GM23338 (cell line): ENCODE measurements around the gene TBKBP1. TPM values are rescaled to one million over a fixed set of nuclear protein-coding genes. Genes with fewer than 3 reads are reported as not detected.
"Not testable (repeated sequence)": the region's sequence is repeated elsewhere in the genome, so short reads cannot be mapped to it uniquely, and the experiment has no call there.

Source experiments
- ATAC-seq: fragments of 200-7000 bp; cut with Tn5 transposase; 3 replicates; pipeline ENCODE4 v1.9.1; 2020
- DNase-seq: peaks from one replicate; pipeline ENCODE4 v3.0.0-alpha.2; 2015; ENCODE audit warnings: low spot score
- H2AFZ ChIP-seq: fragments of 200-600 bp; sonication (generic); 2 replicates; pipeline ENCODE4 v1.8.0; 2016; ENCODE audit warnings: antibody characterized with exemption, mild to moderate bottlenecking, moderate library complexity
- H3F3A ChIP-seq: fragments of 200-600 bp; sonication (generic); replicated peaks from 2 replicates; pipeline ENCODE4 v1.8.0; 2017; ENCODE audit warnings: antibody characterized with exemption, mixed run types, low read depth
- H3K27ac ChIP-seq: fragments of 200-600 bp; sonication (generic); 2 replicates; pipeline ENCODE4 v1.6.1; 2016; ENCODE audit warnings: low read depth
- H3K27me3 ChIP-seq: fragments of 200-600 bp; sonication (generic); 2 replicates; pipeline ENCODE4 v1.8.0; 2016; ENCODE audit warnings: mild to moderate bottlenecking, mixed run types, moderate library complexity; ENCODE audit not compliant: insufficient read depth
- H3K36me3 ChIP-seq: fragments of 200-600 bp; sonication (generic); 2 replicates; pipeline ENCODE4 v1.8.0; 2016; ENCODE audit warnings: mild to moderate bottlenecking; ENCODE audit not compliant: insufficient read depth
- H3K4me1 ChIP-seq: fragments of 200-600 bp; sonication (generic); 2 replicates; pipeline ENCODE4 v1.8.0; 2016; ENCODE audit warnings: mild to moderate bottlenecking, moderate library complexity; ENCODE audit not compliant: insufficient read depth
- H3K4me2 ChIP-seq: fragments of 200-600 bp; sonication (generic); 2 replicates; pipeline ENCODE4 v1.7.1; 2017; ENCODE audit warnings: mixed run types
- H3K4me3 ChIP-seq: fragments of 200-600 bp; sonication (generic); 2 replicates; pipeline ENCODE4 v1.6.1; 2016; ENCODE audit warnings: mixed run types
- H3K79me2 ChIP-seq: fragments of 200-600 bp; sonication (generic); replicated peaks from 2 replicates; pipeline ENCODE4 v1.8.0; 2017; ENCODE audit warnings: mild to moderate bottlenecking; ENCODE audit not compliant: insufficient read depth
- H3K9me2 ChIP-seq: fragments of 200-600 bp; sonication (generic); 2 replicates; pipeline ENCODE4 v1.8.0; 2017; ENCODE audit not compliant: insufficient read depth
- H4K20me1 ChIP-seq: fragments of 200-600 bp; sonication (generic); replicated peaks from 2 replicates; pipeline ENCODE4 v1.8.0; 2017; ENCODE audit warnings: mild to moderate bottlenecking; ENCODE audit not compliant: insufficient read depth
- H3K27ac Mint-ChIP-seq: 2 replicates; pipeline ENCODE4 v1.8.0; 2020; ENCODE audit warnings: inconsistent platforms, mild to moderate bottlenecking, moderate library complexity, mixed read lengths
- H3K27me3 Mint-ChIP-seq: 3 replicates; pipeline ENCODE4 v1.8.0; 2022; ENCODE audit warnings: low read depth, mild to moderate bottlenecking, moderate library complexity, mixed read lengths, inconsistent platforms; ENCODE audit not compliant: insufficient read depth, poor library complexity
- H3K36me3 Mint-ChIP-seq: 3 replicates; pipeline ENCODE4 v1.8.0; 2021; ENCODE audit warnings: low read depth, mild to moderate bottlenecking, inconsistent platforms, moderate library complexity, mixed read lengths
- H3K4me1 Mint-ChIP-seq: 3 replicates; pipeline ENCODE4 v1.8.0; 2020; ENCODE audit warnings: mild to moderate bottlenecking, inconsistent platforms, mixed read lengths
- H3K4me3 Mint-ChIP-seq: 3 replicates; pipeline ENCODE4 v1.8.0; 2021; ENCODE audit warnings: moderate library complexity, mild to moderate bottlenecking, inconsistent platforms, mixed read lengths
- H3K9me3 Mint-ChIP-seq: 3 replicates; pipeline ENCODE4 v1.8.0; 2020; ENCODE audit warnings: moderate library complexity, mild to moderate bottlenecking, inconsistent platforms, mixed read lengths
- CTCF ChIP-seq, 2 experiments: fragments of 200-600 bp in 1 of 2; sonication (generic) in 1 of 2; conservative IDR thresholded peaks; 2 replicates each; pipeline versions ENCODE4 v1.5.1 to v1.6.1; 2016 to 2017; ENCODE audit warnings: antibody characterized with exemption in 2 of 2, low read depth in 2 of 2, mild to moderate bottlenecking in 2 of 2, moderate library complexity in 1 of 2
- EZH2 ChIP-seq: fragments of 200-600 bp; sonication (generic); IDR thresholded peaks from one replicate; pipeline ENCODE4 v1.8.0; 2017; ENCODE audit warnings: antibody characterized with exemption, mild to moderate bottlenecking, low read depth; ENCODE audit not compliant: unreplicated experiment
- EZH2phosphoT487 ChIP-seq: fragments of 200-600 bp; sonication (generic); IDR thresholded peaks from one replicate; pipeline ENCODE4 v1.8.1; 2018; ENCODE audit warnings: antibody characterized with exemption; ENCODE audit not compliant: unreplicated experiment
- JUNB ChIP-seq: IDR thresholded peaks from one replicate; pipeline ENCODE4 v1.6.1; 2016; ENCODE audit warnings: antibody characterized with exemption; ENCODE audit not compliant: unreplicated experiment
- NANOG ChIP-seq: IDR thresholded peaks from 2 replicates; pipeline ENCODE4 v1.6.1; 2016; ENCODE audit warnings: antibody characterized with exemption, borderline replicate concordance
- POLR2AphosphoS5 ChIP-seq: IDR thresholded peaks from 2 replicates; pipeline ENCODE4 v1.6.1; 2016; ENCODE audit warnings: antibody characterized with exemption, low read depth
- ZNF331 ChIP-seq: fragments of 250-450 bp; sonication (Bioruptor Pico); IDR thresholded peaks from 2 replicates; pipeline ENCODE4 v1.5.0; 2020; ENCODE audit warnings: low read depth, mild to moderate bottlenecking, moderate library complexity
- polyA plus RNA-seq: library from polyadenylated mRNA; unstranded; fragments of >200 nt; fragmentation: Nextera tagmentation; extraction: Ambion mirVana; gene quantifications from 2 replicates; pipeline ENCODE4 v1.2.1, GENCODE V29; 2016
- total RNA-seq: library from RNA; depleted of rRNA; stranded (reverse); fragments of >200 nt; shearing (Covaris generic); gene quantifications from 2 replicates; pipeline ENCODE4 v1.2.3, GENCODE V29; 2014
- TF ChIP-seq, protein P1 (sequence below): IDR thresholded peaks from 2 replicates; pipeline ENCODE4 v1.6.1; 2016; ENCODE audit warnings: antibody characterized with exemption
- TF ChIP-seq, protein P2 (sequence below): IDR thresholded peaks from one replicate; pipeline ENCODE4 v1.6.1; 2018; ENCODE audit warnings: antibody characterized with exemption; ENCODE audit not compliant: unreplicated experiment

TBKBP1 gene
- total and polyA plus RNA-seq, 2 experiments from 2014 or later, result 2.5 to 12.1 TPM

GRCh38 chr17:47739150-47739549 lies 45.2 kb downstream of the TBKBP1 start:
- Histone ChIP-seq H3K27ac (no peak overlapping the region), H3K79me2 (no peaks in the 10 kb centered on the region), H2AFZ (no peak overlapping the region), H4K20me1 (no peaks in the 10 kb centered on the region), H3K4me3 (no peak overlapping the region), H3K27me3 (peaks cover 34% of the 10 kb centered on the region), H3K4me2 (no peak overlapping the region), H3K36me3 (no peaks in the 10 kb centered on the region), H3F3A (no peaks in the 10 kb centered on the region), H3K4me1 (no peaks in the 10 kb centered on the region), H3K9me2 (no peaks in the 10 kb centered on the region)
- DNase-seq, result no peak
- Mint-ChIP-seq H3K4me1 (no peaks in the 10 kb centered on the region; the same call in 2 of the 3 replicates), H3K27ac (no peak overlapping the region), H3K27me3 (peaks cover 26% of the 10 kb centered on the region), H3K9me3 (no peaks in the 10 kb centered on the region), H3K4me3 (no peak overlapping the region), H3K36me3 (no peaks in the 10 kb centered on the region; the same call in 2 of the 3 replicates)
- no peak for ATAC-seq
- TF ChIP-seq POLR2AphosphoS5 (no peak), JUNB (no peak), NANOG (no peak), EZH2phosphoT487 (no peak)

GRCh38 chr17:47739945-47740344 lies 46.0 kb downstream of the TBKBP1 start:
- ATAC-seq, H3K9me3 Mint-ChIP-seq, H3K4me1 Mint-ChIP-seq, H3K36me3 Mint-ChIP-seq, H3K36me3 ChIP-seq, H3K4me3 Mint-ChIP-seq, H2AFZ ChIP-seq, H3K4me3 ChIP-seq, H3K9me2 ChIP-seq, H3K27ac Mint-ChIP-seq, H3K4me2 ChIP-seq, H3F3A ChIP-seq, DNase-seq, H3K27ac ChIP-seq, H3K79me2 ChIP-seq, H3K4me1 ChIP-seq, H4K20me1 ChIP-seq: not testable (repeated sequence)
- peaks cover 20% of the 10 kb centered on the region for H3K27me3 Mint-ChIP-seq
- peaks cover 26% of the 10 kb centered on the region for H3K27me3 ChIP-seq

- no peaks in the 10 kb centered on the region for H3K9me2 ChIP-seq
- peaks cover 13% of the 10 kb centered on the region for H3K27me3 ChIP-seq
- Mint-ChIP-seq H3K36me3 (no peaks in the 10 kb centered on the region), H3K9me3 (no peaks in the 10 kb centered on the region), H3K27ac (no peak overlapping the region), H3K27me3 (peaks cover 11% of the 10 kb centered on the region), H3K4me3 (no peak overlapping the region), H3K4me1 (no peaks in the 10 kb centered on the region)
- TF ChIP-seq ZNF331 (CRISPR knock-in tag), result no peak
- TF ChIP-seq JUNB, result no peak
- TF ChIP-seq NANOG, result no peak
- TF ChIP-seq EZH2phosphoT487, result no peak
- TF ChIP-seq, protein P1, sequence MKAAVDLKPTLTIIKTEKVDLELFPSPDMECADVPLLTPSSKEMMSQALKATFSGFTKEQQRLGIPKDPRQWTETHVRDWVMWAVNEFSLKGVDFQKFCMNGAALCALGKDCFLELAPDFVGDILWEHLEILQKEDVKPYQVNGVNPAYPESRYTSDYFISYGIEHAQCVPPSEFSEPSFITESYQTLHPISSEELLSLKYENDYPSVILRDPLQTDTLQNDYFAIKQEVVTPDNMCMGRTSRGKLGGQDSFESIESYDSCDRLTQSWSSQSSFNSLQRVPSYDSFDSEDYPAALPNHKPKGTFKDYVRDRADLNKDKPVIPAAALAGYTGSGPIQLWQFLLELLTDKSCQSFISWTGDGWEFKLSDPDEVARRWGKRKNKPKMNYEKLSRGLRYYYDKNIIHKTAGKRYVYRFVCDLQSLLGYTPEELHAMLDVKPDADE, result no peak
- TF ChIP-seq CTCF (conservative IDR thresholded peaks at IDR 0.05; ENCODE audit: low read depth in 2 of 2), result no peak
- TF ChIP-seq, protein P2, sequence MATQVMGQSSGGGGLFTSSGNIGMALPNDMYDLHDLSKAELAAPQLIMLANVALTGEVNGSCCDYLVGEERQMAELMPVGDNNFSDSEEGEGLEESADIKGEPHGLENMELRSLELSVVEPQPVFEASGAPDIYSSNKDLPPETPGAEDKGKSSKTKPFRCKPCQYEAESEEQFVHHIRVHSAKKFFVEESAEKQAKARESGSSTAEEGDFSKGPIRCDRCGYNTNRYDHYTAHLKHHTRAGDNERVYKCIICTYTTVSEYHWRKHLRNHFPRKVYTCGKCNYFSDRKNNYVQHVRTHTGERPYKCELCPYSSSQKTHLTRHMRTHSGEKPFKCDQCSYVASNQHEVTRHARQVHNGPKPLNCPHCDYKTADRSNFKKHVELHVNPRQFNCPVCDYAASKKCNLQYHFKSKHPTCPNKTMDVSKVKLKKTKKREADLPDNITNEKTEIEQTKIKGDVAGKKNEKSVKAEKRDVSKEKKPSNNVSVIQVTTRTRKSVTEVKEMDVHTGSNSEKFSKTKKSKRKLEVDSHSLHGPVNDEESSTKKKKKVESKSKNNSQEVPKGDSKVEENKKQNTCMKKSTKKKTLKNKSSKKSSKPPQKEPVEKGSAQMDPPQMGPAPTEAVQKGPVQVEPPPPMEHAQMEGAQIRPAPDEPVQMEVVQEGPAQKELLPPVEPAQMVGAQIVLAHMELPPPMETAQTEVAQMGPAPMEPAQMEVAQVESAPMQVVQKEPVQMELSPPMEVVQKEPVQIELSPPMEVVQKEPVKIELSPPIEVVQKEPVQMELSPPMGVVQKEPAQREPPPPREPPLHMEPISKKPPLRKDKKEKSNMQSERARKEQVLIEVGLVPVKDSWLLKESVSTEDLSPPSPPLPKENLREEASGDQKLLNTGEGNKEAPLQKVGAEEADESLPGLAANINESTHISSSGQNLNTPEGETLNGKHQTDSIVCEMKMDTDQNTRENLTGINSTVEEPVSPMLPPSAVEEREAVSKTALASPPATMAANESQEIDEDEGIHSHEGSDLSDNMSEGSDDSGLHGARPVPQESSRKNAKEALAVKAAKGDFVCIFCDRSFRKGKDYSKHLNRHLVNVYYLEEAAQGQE, result no peak
- TF ChIP-seq EZH2, result no peak
- DNase-seq (no peak), ATAC-seq (no peak)
- no peaks in the 10 kb centered on the region for H4K20me1 ChIP-seq
- no peaks in the 10 kb centered on the region for H3F3A ChIP-seq
- H3K36me3 ChIP-seq, result no peaks in the 10 kb centered on the region
- H3K4me2 ChIP-seq, result no peak overlapping the region
- H2AFZ ChIP-seq, result no peak overlapping the region
- H3K27ac ChIP-seq, result no peak overlapping the region
- no peaks in the 10 kb centered on the region for H3K79me2 ChIP-seq
- H3K4me1 ChIP-seq, result no peaks in the 10 kb centered on the region
- H3K4me3 ChIP-seq, result no peak overlapping the region
Measured at GRCh38 chr17:47741109-47741792, 47.3 kb downstream of the TBKBP1 start.
